ENCODE data around the gene SH3GL1.

Gene SH3GL1

GRCh38 chr19:4375164-4376027 is 25.0 kb downstream of the SH3GL1 start:
- DNase-seq: peak in 1 of 2 donors; percentile 47

GRCh38 chr19:4374498-4375163 is 25.7 kb downstream of the SH3GL1 start:
- DNase-seq: peak in 1 of 2 donors; percentile 47

- DNase-seq: peak in 1 of 2 donors; percentile 23
Observed at GRCh38 chr19:4373601-4374497, 26.5 kb downstream of the SH3GL1 start.

DNA sequence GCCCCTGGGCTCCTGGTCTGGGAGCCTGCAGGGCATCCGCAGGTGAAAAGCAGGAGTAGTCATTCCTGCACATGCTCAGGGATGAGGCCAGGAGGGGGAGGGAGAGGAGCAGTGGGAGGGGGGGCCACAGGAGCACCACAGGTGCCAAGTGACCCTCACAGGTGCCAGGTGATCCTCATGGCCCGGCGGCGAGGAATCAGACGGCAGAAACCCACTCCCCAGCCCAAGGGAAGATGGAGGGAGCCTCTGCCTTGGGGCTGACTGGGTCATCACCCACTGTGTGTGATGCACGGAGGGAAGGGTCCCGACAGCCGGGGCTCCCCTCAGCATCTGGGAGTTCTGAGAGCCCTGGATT is 27.4 kb downstream of the SH3GL1 start:
- no peak for DNase-seq

DNA sequence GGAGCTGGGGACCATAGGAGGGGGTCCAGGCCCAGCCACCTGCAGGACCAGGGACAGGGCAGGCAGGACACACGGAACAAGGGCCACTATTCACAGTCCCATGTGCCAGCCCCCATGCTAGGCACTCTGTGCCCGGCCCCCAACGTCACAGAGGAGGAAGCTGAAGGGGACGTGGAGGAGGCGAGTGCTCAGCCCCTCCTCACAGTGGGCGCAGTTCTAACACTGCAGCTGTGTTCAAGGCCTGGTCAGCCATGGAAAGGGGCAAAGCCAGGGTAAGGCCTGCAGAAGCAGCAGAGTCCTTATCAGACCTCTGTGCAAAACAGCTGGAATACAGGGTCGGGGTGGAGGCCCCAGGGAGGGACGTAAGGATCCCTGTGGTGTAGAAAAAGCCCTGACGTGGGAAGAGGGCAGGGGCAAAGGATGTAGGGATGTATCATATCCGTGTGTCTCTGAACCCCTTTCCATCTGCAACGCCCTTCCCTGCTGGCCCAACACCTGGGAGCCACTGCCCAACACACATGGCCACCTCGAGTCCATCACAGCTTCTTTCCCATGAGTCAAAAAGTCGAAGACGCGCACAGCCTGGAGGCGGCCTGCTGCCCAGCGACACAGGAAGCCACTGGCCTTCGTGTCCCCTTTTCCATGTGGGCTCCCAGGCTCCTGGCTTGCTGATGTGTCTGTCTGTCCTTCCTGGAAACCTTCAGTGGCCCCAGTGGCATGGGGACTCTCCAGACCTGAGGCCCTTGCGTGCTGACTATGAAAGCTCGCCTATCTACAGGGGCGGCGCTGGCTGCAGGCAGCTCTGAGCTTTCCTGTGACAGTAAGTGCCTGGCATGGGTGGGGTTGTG is 28.0 kb downstream of the SH3GL1 start:
- no peak for DNase-seq

DNA sequence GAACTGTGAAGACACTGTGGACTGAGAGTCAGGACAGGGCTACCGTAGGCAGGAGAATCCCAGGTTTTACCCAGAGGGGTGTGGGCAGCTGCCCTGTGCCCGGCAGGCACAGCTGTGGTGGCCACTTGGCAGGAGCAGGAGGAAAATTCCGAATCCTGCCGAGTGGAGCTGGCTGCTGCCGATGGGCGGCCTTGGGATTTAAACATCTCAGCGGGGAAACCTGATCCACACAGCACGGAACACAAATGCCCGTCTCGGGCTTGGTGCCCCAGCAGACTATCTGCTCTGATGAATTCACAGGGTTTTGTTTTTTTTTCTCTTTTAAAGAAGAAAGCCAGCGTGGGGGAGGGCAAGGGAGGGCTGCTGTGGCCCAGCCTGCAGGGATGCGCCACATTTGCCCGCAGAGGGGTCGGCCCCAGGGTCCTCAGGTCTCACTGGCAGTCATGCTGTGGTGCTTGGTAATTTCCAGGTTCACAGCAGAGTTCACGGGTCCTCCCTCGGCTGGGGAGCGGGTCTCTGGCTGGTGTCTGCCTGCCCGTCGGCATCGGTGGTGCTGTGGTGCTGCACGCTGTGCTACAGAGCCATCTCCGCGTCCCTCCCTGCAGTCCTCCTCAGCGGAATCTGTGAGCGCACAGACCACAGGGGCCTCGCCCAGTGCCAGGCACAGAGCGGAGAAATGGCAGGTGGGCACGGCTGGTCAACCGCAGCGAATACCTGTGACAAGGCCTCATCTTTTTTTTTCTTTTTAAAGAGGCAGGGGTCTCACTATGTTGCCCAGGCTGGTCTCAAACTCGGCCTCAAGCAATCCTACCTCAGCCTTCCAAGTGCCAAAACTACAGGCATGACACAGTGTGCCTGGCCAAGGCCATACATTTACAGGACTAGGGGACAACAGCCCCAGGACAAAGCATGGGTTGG is 28.8 kb downstream of the SH3GL1 start:
- DNase-seq: no peak

DNA sequence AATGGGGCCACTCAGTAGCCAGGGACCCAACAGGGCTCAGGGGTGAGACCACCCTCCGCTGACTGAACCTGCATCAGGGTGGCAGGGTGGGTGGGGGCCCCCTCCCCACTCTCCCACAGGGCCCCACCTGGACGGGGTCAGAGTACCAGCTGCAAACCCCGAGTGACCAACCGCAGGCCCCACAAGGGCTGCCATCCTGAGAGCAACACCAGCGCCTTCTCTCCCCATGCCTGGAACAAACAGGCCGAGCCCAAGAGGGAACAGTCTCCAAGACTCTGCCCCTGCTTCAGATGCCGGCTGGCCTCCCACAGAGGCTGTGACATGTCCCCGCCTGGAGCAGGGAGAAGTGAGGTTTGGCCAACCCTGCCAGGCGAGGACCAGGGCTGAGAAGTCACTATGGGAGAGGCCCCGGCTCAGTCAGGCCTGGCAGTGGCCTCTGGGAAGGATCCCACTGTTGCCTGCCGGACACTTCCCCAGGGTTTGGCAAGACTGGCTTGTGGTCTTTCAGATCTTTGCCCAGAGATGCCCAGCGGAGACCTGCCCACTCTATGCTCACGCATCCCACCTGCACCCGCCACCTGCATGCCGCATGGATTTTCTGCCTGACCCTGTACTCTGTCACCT is 29.8 kb downstream of the SH3GL1 start:
- no peak for DNase-seq

DNA sequence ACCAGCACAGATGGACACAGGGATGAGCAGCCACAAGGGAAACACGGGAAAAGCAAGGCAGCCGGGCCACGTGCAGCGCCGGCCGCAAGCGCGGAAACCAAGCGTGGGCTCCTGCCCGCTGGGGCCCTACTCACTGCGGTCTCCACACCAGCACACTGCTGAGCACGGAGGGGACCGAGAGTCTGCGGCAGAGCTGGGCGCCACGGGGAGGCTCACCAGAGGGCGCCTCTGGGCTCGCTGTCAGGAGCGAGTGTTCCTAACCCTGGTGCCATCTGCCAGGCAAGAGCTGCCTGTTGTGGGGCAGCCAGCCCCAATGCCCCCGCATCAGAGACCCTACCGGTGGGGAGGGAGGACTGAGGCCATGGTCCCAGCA is 30.5 kb downstream of the SH3GL1 start:
- peak; percentile 77 to 79 for DNase-seq

GRCh38 chr19:4369109-4369887 is 31.0 kb downstream of the SH3GL1 start:
- peak; percentile 78 to 85 for DNase-seq

- DNase-seq: no peak
Observed at GRCh38 chr19:4368128-4368820, 32.1 kb downstream of the SH3GL1 start.

DNA sequence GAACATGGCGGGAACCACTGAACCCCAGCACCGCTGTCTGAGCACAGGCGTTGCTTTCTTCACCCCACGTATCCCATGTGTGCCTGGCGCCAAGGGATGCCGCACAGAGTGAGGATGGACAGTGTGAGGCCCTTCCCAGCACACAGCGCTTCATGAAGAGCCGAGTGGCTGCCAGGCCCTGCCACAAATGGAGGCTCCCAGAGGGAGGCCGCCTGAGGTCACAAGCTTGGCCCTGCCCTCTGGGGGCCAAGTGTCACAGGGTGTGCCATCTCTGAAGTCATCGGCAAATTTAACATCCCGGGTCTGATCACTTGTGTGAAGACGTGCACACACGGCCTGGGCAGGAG is 32.6 kb downstream of the SH3GL1 start:
- peak in 1 of 2 donors; percentile 19 for DNase-seq

GRCh38 chr19:4367336-4367723 is 33.0 kb downstream of the SH3GL1 start:
- DNase-seq: no peak

GRCh38 chr19:4366666-4367335 is 33.5 kb downstream of the SH3GL1 start:
- DNase-seq: no peak

DNA sequence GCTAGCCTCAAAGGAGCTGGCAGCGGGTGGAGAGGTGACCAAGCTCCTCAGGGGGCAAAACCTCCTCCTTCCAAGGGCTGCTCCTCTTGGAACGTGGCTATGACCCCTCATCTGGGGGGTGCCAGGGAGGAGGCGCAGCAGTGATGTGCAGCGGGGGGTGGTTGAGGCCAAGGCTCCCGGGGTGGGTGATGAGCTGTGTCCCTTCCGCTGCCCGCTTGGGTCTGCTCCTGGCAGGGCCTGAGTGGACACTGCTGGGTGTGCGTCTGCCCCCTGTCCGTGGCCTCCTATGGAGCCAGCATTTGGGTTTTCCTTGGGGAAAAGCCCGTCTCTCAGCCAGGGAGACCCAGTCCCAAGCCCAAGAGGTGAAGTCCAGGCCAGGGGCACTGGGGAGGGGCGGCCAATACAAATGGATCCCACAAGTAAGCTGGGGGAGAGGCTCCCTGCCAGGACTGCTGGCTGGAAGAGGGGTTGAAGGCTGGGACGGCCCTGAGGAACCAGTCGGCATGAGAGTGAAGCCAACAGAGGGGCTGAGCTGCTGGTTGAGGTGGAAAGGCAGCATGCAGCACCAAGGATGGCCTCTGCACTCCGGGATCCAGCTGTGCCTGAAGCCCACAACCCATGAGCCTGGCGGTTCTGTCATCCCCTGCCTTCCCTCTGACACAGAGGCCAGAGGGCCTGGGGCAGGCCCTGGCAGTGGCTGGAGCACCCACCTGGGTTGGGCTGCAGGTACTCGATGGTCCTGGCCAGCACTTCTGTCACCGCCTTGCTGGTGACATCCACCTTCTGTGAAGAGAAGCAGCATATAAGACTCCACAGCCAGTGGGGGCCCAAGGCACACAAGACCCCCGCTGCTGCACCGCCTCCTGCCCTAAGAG is 34.3 kb downstream of the SH3GL1 start:
- DNase-seq: no peak

- no peak for DNase-seq
Observed at GRCh38 chr19:4365341-4365740, 35.0 kb downstream of the SH3GL1 start.

DNA sequence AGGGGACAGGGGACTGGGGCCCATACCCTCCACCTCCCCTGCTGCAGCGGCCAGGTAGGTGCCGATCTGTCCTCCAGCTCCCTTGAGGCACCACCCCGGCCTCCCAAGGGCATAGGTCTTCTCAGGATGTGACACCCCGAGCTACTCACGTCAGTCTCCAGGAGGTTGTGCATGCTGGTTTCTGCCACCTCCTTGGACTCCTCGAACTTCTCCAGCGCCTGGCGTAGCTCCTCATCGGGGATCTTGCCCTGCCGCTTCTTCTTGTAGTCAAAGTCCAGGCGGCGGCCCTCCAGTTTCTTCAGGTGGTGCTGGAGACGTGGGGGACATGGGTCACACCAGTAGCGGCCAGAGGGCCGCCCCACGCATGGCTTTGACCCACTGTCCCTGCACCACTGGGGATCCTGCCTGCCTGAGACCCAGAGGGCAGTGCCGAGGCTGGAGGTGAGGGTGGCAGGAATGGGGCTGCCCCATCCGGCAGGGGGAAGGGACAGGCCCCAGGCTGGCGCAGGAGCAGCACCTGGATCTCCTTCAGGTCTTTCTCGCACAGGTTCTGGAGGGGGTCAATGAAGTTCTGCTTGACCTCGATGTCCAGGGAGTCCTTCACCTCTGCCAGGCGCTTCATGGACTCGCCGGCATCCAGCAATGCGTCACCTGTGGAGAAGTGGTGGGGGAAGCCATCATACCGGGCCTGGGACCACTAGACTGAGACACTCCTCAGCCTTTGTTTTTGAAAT is 36.6 kb downstream of the SH3GL1 start:
- DNase-seq: no peak

Data from CD4-positive, alpha-beta T cell treated with Interleukin-1 beta for 1 hour (primary cell).